T47D (cell line): ENCODE measurements around the gene DNAAF5.

Source experiments
- DNase-seq, 2 experiments: peaks; one replicate each; pipeline versions ENCODE4 v3.0.0 to v3.0.0-alpha.2; 2011 to 2012; ENCODE audit warnings: low read depth in 1 of 2, low spot score in 1 of 2
- JUND ChIP-seq: IDR thresholded peaks from 2 replicates; pipeline ENCODE4 v1.6.1; 2012; ENCODE audit warnings: low read depth
- in situ Hi-C: cut with HindIII; loops from 2 replicates; pipeline ENCODE4 v1.10.0; 2016; ENCODE audit warnings: low sequenced_read_pairs, low pct_unique_long_range_greater_than_20kb

Gene DNAAF5

DNA sequence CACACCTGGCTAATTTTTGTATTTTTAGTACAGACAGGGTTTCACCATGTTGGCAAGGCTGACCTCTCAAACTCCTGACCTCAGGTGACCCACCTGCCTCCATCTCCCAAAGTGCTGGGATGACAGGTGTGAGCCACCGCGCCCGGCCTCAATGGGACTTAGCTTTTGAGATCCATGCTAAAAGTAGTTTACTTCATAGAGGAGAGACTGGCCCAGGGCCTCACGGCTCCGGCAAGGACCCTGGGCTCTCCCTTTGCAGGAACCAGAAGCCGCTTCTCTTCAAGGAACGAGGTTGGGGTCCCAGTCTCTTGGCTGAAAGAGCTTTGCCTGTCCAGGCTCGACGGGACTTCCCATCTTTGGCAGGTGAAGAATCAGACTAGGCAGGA lies 30.1 kb upstream of the DNAAF5 start:
- TF ChIP-seq JUND = no peak
- no peak for DNase-seq
- in situ Hi-C loops = no loop called here

DNA sequence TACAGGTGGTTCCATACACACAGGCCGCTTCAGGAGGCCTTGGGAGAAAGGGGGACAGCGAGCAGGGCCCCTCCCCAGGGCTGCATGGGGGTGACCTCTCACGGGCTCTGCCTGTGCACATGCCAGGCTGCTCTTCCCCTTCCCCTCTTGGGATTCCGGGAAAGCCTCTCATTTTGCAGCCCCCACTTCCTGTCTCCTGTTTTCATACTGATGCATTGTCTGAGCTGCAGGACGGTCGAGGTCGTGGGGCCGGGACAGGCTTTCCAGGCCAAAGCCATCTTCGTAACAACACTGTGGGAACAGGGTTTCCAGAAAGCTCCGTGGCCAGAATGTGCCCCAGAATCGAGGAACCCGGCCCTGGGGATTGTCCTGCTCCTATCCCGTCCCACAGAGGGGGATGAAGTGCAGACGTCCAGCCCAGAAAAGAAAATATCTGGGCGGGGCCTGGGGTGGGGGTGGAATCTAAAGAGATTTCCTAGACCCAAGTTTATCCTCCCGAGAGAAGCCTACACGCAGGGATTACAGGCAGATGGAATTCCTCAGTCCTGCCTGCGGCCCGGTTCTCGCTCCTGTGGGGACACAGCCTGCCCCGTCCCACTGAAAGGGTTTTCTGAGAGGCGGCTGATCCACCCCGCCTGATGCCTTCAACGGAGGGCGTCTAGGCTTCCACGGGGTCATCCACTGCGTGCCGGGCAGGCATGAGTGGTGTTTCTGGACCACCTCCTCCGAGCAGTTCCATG lies 29.5 kb upstream of the DNAAF5 start:
- DNase-seq = no peak
- TF ChIP-seq JUND = no peak
- in situ Hi-C loops = no loop called here

DNA sequence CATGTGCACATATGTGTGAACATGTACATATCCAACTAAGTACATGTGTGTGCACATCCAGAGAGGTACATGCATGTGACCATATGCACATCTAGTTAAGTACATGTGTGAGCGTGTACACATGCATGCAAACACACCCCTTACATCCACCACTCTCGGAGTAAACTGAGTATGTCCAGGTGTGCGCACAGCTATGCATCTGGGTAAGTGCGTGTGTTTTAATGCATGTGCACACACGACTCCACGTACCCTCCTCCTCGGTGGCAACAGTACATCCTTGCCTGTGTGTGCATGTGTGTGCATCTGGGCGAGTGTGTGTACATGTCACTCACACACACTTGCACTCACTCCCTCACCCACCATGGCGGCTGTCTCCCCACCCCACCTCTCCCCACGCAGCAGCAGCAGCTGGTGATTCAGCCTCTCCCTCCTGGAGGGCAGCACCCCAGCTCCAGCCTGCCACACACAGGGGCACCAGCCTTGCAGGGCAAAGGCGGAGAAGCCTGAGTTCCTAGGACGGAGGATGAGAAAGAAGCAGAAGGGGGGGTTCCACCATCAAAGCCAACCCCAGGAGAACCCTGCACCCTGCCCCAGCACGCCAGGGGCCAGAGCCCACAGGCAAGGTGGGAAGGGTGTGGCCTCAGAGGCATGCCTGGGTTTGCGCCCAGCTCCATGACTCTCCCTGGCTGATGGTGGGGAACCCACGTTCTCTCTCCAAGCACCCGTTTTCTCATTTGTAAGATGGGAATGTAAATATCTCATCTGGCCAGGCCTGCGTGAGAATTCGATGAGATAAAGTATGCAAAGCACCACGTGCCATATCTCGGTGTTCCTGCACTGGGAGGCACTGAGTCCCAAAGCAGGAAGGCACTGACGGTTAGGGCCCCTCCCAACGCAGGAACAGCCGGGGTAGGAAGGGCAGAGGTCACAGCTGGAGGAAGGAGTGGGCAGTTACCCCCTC lies 27.7 kb upstream of the DNAAF5 start:
- no peak for DNase-seq
- in situ Hi-C loops = no loop called here
- TF ChIP-seq JUND = no peak

DNA sequence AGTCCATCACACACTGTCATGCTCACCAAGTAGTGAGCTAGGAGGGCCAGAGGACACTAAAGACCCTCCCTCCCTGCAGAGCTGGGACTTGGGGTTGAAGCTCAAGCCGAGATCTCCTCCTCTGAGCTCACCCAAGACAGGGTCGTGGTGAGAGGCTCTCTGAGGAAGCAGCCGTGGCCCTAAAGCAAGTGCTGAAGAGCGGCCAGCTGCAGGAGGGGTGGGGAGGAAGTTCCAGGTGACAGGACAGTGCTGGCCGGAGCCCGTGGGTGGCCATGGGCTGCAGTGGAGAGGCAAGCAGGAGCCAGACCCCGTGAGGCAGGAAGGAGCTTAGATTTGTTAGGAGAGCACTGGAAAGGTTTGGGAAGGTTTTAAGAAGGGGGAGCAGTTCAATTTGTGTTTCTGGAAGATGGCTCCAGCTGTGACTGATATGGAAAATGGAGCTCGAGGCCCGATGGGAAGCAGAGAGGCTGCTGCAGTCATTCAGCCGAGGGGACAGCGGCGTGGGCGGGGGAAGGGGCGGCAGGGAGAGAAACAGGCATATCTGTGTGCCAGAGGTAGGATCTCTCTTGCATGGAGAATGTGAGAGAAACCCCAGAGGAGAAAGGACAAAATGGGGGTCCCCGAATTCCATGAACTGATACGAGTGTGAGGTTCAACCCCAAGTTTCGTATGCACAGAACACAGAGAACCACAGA lies 26.9 kb upstream of the DNAAF5 start:
- DNase-seq = no peak
- no peak for TF ChIP-seq JUND
- in situ Hi-C loops = no loop called here

DNA sequence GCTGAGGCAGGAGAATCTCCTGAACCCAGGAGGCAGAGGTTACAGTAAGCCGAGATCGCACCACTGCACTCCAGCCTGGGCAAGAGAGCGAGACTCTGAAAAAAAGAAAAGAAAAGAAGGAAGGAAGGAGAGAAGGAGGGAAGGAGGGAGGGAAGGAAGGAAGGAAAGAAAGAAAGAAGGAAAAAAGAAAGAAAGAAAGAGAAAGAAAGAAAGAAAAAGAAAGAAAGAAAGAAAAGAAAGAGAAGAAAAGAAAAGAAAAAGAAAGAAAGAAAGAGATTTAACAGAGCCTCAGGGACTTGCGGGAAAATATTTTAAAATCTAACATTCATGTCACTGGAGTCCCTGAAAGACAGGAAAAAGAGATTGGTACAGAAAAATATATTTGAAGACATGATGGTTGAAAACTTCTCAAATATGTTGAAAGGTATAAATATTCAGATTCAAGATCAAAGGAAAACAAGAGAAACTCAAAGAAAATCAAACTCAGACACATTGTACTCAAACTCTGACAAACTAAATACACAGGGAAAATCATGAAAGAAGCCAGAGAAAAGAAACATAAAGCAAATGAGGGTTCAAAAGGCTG lies 25.3 kb upstream of the DNAAF5 start:
- DNase-seq = no peak
- in situ Hi-C loops = no loop called here
- no peak for TF ChIP-seq JUND

DNA sequence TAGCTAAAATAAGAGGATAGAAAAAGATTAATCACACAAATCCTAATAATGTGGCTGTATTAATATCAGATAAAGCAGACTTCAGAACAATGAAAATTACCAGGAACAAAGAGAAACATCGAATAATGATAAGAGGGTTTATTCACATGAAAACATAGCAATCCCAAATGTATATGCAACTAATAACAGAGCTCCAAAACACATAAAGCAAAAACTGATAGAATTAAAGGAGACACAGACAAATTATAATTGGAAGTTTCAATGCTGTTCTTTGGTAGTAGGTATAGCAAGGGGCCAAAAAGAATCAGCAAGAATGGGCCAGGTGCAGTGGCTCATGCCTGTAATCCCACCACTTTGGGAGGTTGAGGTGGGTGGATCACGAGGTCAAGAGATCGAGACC lies 23.4 kb upstream of the DNAAF5 start:
- in situ Hi-C loops = no loop called here
- TF ChIP-seq JUND = no peak

DNA sequence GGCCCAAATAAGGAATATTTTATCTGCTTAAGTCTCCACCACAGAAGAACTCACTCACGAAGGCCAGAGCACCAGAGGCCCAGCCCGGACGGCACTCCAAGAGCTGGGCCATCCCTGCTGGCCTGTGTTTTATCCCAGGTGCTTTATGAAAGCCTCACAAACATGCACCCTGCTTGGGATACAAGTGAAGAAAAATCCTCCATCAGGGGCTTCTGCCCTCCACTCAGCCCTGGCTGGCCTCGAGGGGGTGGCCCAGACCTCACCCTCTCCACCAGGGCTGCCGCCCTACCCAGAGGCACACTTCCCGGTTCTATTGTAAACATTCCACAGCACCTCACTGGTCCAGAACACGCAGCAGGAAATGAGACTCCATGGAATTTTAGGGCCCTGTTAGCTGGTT lies 19.8 kb upstream of the DNAAF5 start:
- no peak for TF ChIP-seq JUND
- in situ Hi-C loops = no loop called here
- DNase-seq = peak; percentile 33 to 80

More for the DNA sequence above, 23.4 kb upstream of the DNAAF5 start:
- DNase-seq = no peak

DNA sequence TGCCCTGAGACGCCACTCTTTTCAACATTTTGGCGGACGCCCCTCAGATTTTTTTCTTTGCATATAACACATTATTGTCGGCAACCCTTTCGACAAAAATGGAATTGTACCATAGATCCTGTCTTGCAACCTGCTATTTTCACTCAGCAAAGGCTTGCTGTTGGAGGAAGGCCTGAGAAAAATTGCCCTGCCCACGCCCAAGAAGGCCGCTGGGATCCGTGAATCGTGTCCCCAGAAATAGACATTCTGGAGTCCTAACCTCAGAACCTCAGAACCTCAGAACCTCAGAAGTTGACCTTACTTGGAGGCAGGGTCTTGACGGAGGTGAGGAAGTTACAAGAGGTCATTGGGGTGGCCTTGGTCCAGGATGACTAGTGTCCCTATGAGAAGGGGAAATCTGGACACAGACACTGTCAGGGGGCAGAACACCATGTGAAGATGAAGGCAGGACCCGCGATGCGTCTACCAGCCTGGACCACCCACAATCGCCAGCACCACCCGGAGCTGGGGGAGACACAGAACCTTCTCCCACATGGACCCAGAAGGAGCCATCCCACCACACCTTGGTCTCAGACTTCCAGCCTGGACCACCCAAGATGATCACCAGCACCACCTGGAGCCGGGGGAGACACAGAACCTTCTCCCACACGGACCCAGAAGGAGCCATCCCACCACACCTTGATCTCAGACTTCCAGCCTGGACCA lies 19.1 kb upstream of the DNAAF5 start:
- DNase-seq = no peak
- TF ChIP-seq JUND = no peak
- in situ Hi-C loops = no loop called here

DNA sequence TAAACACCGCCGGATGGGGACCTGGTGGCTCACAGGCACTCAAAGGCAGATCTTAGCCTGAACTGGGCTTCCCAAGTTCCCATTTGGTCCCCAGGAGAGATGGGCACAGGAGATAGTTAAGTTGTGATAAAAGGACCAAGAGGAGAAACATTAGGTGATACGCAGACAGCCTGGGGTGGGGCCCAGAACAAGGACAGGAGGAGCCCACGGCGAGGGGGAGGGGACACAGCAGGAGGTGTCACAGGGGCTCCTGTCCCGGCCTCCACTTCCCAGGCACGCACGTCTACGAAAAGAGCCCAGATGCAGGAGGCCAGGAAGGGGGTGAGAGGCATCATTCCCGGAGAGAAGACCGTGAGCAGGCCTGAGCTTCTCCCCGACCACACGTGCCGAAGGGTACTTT lies 16.3 kb upstream of the DNAAF5 start:
- no peak for DNase-seq
- TF ChIP-seq JUND = no peak
- in situ Hi-C loops = no loop called here

DNA sequence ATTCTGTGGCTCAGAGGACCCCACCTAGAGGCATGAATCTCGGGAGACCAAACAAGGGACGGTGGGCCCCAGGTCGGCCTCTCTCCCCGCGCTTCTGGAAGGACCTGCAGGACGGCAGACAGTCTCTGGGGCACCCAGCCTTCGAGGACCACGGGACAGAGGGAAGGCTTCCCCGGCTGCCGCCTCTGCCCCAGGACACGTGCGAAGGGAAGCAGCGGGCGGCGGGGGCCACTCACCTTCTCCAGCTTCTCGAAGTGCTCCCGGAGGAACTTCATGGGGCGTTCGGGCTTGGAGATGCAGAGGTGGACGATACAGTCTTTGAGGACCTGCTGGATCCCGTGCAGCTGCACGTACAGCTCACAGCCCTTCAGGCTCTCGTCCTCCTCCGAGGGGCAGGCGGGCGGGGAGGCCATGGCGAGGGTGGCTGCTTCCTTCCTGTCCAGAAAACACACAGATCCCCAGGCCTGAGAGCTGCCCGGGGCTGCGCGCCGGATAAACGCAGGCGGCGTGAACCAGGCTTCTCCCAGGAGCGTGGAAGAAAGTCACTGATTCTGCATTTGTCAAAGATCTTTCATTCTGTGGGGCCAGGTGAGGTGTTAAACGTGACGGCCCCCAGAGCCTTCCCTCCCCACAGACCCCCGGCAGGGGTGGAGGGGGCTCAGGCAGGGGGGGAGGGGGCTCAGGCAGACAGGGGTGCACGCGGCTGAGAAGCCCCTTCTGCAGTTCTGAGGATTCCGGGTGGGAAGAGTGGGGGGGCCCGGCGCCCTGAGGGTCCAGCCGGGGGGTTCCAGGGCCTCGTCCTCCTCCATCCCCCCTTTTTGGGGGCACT lies 15.2 kb upstream of the DNAAF5 start:
- no peak for DNase-seq
- in situ Hi-C loops = no loop called here
- TF ChIP-seq JUND = no peak

DNA sequence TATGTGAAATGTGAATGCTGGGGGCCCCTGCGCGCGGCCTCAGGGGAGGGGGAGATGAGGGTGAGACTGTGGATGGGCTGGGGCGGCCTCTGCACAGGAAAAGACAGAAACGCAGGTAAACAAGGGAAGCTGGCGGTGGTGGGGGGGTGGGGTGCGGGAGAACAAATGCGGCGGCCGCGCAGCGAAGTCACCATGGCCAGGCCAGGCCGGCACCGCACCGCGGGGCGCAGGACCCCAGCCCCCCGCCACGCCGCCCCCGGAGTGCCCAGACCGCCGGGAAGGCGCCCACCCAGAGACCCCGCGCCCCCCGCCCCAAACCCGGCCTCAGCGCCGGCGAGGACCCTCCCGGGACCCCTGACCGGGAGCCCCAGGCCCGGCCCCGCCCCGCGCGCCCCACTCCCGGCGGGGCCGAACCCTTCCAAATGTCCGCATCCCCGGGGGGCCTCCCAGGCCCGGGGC lies 14.5 kb upstream of the DNAAF5 start:
- DNase-seq = no peak
- TF ChIP-seq JUND = no peak
- in situ Hi-C loops = no loop called here
